Renal cortical epithelial cell (primary cell): Measurements from ENCODE around the gene SMYD3. TPM values are rescaled to one million over a fixed set of nuclear protein-coding genes. Genes with fewer than 3 reads are reported as not detected.
A peak's percentile ranks its signal among the peaks of the same experiment; 100 is the strongest.
"Not testable (repeated sequence)": the region's sequence is repeated elsewhere in the genome, so short reads cannot be mapped to it uniquely, and the experiment has no call there.

ENCODE experiments used
- DNase-seq: peaks from one replicate; pipeline ENCODE4 v3.0.0-alpha.2; 2011; ENCODE audit warnings: low read depth
- total RNA-seq: library from RNA; depleted of rRNA; stranded (reverse); fragments of >200 nt; gene quantifications from 2 replicates; pipeline ENCODE4 v1.2.3, GENCODE V29; 2014

SMYD3 gene
- total RNA-seq, 1 donor from 2014 or later, result 29.5 TPM

GRCh38 chr1:245805532-245805931 lies 701.5 kb downstream of the SMYD3 start:
- DNase-seq, result no peak

GRCh38 chr1:245804696-245805095 lies 702.4 kb downstream of the SMYD3 start:
- DNase-seq, result no peak

- DNase-seq, result no peak
These were observed 703.4 kb downstream of the SMYD3 start for GRCh38 chr1:245803666-245804037.

GRCh38 chr1:245802941-245803665 lies 704.0 kb downstream of the SMYD3 start:
- DNase-seq, result no peak

GRCh38 chr1:245800901-245801605 lies 706.0 kb downstream of the SMYD3 start:
- no peak for DNase-seq

GRCh38 chr1:245798349-245798711 lies 708.7 kb downstream of the SMYD3 start:
- DNase-seq, result no peak

GRCh38 chr1:245797592-245798348 lies 709.3 kb downstream of the SMYD3 start:
- DNase-seq, result no peak

GRCh38 chr1:245791410-245792312 lies 715.4 kb downstream of the SMYD3 start:
- DNase-seq, result no peak

- DNase-seq, result peak; percentile 31
These were observed 716.6 kb downstream of the SMYD3 start for GRCh38 chr1:245790441-245790840.

- no peak for DNase-seq
These were observed 718.2 kb downstream of the SMYD3 start for GRCh38 chr1:245788886-245789285.

GRCh38 chr1:245788269-245788668 lies 718.8 kb downstream of the SMYD3 start:
- peak; percentile 99 for DNase-seq

- no peak for DNase-seq
These were observed 720.1 kb downstream of the SMYD3 start for GRCh38 chr1:245786948-245787347.

- DNase-seq, result no peak
These were observed 727.0 kb downstream of the SMYD3 start for GRCh38 chr1:245779797-245780755.

- no peak for DNase-seq
These were observed 729.3 kb downstream of the SMYD3 start for GRCh38 chr1:245777752-245778151.

- DNase-seq, result peak; percentile 16
These were observed 730.3 kb downstream of the SMYD3 start for GRCh38 chr1:245776694-245777332.

- DNase-seq, result peak; percentile 63
These were observed 730.9 kb downstream of the SMYD3 start for GRCh38 chr1:245776139-245776538.

- DNase-seq, result not testable (repeated sequence)
These were observed 732.1 kb downstream of the SMYD3 start for GRCh38 chr1:245774931-245775330.

- DNase-seq, result no peak
These were observed 732.9 kb downstream of the SMYD3 start for GRCh38 chr1:245774196-245774595.

- DNase-seq, result no peak
These were observed 733.7 kb downstream of the SMYD3 start for GRCh38 chr1:245773344-245773743.

GRCh38 chr1:245772739-245773138 lies 734.3 kb downstream of the SMYD3 start:
- no peak for DNase-seq
